GM18868 (cell line): ENCODE data around the gene GNG7.
"Not testable (repeated sequence)": the region's sequence is repeated elsewhere in the genome, so short reads cannot be mapped to it uniquely, and the experiment has no call there.

Source experiments
- ATAC-seq: cut with Tn5 transposase; IDR thresholded peaks from one replicate; pipeline ENCODE4 v1.9.1; 2021; ENCODE audit warnings: mild to moderate bottlenecking, moderate library complexity; ENCODE audit not compliant: unreplicated experiment

GNG7 gene

DNA sequence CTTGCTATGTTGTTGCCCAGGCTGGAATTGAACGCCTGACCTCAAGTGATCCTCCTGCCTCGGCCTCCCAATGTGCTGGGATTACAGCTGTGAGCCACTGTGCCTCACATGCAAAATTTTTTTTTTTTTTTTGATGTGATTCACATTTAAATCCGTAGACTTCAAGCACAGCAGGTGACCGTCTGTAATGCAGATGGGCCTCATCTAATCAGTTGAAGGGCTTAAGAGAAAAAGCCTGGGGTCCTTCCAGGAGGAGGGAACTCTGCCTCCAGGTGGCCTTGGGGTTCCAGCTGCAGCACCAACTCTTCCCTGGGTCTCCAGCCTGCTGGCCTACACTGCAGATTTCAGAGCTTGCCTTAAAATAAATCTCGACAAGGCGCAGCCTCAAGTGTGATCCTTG is 183.0 kb downstream of the GNG7 start:
- no peak for ATAC-seq

DNA sequence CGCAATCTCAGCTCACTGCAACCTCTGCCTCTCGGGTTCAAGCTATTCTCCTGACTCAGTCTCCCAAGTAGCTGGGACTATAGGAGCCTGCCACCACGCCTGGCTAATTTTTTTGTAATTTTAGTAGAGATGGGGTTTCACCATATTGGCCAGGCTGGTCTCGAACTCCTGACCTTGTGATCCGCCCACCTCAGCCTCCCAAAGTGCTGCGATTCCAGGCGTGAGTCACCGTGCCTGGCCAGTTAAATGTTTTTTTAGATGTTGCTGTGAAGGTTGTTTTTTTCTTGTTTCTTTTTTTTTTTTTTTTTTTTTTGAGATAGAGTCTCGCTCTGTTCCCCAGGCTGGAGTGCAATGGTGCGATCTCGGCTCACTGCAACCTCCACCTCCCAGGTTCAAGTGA is 183.6 kb downstream of the GNG7 start:
- ATAC-seq, result not testable (repeated sequence)

DNA sequence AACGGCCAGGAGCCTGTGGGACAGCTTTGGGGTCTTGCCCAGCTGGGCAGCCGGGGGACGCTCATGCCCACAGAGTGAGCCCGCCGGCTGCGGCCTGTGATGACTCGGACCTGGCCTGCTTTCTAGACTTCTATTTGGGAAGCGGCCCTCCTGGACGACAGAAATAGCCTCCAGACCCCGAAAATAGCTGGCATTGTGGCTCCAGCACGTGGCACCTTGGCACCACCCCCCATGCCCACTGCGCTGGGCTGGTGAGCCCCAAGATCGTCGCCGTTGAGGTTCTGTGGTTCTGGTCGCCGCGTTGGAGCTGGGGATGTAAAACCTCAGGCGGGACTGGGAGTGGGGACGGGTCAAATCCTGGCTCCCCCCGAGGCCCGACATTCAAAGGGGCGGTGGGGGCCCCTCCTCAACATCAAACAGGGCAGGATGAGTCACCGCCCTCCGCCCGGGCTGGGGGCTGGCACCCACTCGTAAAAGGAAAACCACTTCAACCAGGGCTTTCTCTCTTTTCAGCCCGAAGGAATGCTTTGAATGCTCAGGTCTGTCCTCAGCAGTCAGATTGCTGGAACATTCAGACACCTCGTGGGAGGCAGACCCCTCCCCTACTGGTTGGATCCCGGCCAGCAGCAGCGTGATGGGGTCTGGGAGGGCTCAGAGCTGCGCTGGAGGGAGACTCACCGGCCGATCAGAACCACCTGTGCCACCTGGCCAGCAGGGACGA is 184.5 kb downstream of the GNG7 start:
- ATAC-seq, result no peak

DNA sequence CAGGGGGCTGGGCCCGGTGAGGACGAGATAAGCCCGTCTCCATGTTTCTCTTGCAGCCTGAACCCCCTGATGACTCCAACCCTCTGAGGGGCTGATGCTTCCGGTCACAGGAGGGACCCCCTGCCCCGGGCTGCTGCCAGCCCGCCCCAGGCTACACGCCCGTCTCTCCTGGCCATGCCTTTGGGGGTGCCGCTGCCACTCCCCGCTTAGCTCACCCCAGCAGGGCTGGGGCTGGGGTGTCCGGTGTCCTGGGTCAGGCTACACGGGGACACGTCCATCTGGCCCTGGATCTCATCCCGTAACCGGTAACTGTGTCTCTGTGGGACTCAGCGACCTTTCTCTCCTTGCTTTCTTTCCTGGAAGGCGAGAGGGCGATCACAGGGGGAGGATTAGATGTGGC is 185.8 kb downstream of the GNG7 start:
- ATAC-seq, result no peak

DNA sequence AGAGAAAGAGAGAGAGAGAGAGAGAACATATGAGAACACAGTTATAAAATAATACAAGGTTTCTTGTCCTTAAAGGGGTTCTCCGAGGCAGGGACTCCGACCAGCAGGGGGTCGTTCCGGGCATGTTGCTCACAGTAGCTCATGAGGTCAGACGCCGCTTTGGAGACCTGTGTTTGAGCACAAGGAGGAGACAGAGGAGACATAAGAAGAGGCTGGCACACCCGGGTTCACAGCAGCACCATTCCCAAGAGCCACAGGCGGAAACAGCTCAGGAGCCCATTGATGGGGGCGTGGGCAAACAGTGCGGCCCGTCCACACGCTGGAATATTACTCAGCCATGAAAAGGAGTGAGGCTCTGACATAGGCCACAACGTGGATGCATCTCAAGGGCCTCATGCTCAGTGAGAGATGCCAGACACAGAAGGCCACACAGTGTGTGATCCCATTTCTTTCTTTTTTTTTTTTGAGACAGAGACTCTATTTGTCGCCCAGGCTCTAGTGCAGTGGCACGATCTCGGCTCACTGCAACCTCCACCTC is 187.4 kb downstream of the GNG7 start:
- no peak for ATAC-seq

DNA sequence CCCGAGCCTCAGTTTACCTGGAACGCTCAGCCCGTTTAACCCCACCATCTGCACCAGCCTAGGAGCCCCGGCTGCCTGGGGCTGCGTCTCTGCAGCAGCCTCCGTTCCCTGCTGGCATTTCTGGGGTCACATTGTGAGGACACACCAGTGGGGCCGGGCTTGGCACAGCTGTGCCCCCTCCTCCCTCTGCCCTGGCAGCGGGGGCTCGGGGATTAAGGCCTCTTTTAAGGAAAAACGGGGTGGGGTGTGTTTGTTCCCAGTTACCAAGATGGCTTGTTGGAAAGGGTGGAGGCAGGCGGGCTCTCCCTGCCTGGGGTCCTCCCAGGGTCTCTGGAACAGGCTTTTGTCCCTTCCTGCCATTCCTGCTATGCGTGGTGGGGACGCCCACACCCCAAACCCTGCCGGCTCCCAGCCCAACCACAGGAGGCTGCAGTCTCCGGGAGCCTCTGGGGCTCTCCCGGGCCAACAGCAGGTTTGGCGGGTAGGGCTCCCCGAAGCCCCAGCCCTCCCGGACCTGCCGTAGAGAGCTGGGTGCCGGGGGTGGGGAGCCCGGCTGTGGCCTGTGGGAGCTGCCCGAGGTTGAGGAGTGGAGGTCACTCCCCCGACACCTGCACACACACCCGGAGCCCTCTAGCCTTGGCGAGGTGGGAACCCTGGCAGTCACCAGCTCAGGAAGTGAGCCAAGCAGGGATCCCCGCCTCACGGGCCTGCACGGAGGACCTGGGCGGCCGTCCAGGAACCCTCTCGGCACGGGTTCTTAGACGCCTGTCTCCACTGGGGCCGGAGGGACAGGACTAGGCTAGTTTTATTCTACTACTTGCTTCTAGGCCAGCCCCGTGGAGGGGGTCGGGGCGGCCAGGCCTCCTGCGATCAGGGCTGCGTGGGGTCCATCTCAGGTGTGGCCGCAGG is 189.7 kb downstream of the GNG7 start:
- ATAC-seq, result no peak

DNA sequence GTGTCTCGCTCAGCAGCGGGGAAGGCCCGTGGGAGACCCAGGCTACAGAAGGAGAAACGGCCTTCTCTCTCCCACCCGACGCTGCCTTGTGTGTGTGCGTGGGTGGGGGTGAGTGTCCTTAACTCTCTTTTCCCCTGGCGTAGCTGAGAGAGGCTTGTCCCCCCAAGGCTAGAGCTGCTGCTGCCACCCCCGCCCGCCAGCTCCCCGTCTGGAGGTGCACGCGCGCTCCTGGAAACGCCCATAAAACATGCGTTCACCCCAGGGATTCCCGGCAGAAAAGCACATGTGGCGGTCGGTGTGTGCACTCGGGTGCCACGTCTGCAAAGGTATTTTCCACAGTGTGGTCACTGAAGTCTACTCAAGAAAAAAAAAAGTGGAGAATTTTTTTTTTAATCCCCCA is 190.5 kb downstream of the GNG7 start:
- no peak for ATAC-seq

DNA sequence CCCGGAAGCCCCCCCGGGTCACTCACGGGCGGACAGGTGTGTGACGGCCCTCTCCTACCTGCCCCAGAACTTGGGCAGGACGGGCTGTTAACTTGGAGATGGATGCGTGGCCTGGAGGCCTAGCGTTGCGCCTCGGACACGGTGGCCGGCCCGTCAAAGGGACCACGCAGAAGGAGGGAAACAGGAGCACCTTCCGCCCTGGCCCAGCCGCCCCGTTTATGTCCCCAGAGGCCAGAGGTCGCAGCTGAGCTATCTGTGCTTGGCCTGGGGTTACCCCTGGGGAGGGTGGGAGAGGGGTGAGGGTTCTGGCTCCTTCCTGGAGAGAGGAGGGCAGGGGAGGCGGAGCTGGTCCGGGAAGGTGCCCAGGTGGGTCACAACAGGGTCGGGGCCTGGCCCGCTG is 190.9 kb downstream of the GNG7 start:
- no peak for ATAC-seq

DNA sequence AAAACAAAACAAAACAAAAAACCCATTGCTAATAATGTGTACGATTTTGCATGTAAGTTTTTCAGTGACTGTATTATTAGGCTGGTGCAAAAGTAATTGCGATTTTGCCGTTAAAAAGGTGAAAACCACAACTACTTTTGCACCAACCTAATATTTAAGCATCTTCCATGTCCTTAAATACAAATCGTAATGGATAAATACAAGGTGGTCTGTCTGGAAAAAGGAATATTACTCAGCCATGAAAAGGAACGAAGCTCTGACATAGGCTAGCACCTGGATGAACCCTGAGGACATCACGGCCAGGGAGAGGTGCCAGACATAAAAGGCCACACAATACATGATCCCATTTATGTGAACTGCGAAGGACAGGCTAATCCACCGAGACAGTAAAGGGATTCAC is 193.4 kb downstream of the GNG7 start:
- ATAC-seq, result no peak

DNA sequence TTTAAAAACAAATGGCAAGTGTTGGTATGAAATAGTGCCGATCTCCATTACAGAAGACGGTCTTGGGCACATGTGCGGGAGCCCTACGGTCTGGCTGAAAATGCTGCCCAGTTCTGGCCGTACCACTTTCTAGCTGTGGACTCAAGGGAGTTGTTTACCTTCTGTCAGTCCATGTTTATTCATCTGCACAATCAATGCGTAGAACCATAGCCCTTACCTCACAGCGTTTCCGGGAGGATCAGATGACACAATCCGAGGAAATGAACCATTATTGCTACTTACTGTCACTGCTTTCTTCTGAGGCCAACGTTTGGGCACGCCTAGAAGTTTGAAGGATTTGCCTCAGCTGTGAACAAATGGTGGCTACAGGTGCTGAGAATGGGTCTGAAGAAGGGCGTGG is 195.4 kb downstream of the GNG7 start:
- ATAC-seq, result no peak

DNA sequence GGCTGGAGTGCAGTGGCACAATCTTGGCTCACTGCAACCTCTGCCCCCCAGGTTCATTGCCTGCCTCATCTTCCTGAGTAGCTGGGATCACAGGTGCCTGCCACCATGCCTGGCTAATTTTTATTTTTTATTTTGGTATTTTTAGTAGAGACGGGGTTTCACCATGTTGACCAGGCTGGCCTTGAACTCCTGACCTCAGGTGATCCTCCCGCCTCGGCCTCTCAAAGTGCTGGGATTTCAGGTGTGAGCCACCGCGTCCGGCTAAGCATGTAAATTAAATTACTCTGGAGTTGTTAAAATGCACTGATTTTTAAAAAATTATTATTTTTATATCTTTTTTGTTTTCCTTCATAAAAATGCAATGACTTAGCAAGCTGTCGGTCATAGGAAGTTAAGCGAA is 195.8 kb downstream of the GNG7 start:
- ATAC-seq, result not testable (repeated sequence)

DNA sequence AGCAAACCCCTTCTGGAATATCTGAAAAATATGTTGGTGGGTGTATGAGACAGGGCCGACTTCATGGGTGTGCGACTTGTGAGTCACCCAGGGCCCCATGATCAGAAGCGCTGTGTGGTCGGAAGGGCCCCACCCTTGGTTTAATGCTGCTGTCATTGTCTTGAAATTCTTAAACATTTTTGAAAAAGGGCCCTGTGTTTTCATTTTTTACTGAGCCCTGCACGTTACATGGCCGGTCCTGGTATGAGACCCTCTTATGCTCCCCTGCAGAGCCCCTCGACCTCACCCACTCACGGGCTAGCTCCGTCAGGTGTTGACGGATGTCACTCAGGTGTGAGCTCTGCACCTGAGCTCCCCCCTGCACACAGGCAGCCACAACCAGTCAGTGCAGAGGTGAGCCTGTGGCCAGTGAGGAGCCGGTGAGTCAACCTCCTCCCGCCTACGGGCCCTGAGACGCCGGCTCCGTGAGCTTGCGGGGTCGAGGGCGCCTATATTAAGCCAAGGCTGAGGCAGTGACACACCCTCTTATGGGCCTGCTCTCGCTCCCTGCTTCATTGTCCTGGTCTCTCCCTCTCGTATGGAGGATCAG is 198.9 kb downstream of the GNG7 start:
- no peak for ATAC-seq

DNA sequence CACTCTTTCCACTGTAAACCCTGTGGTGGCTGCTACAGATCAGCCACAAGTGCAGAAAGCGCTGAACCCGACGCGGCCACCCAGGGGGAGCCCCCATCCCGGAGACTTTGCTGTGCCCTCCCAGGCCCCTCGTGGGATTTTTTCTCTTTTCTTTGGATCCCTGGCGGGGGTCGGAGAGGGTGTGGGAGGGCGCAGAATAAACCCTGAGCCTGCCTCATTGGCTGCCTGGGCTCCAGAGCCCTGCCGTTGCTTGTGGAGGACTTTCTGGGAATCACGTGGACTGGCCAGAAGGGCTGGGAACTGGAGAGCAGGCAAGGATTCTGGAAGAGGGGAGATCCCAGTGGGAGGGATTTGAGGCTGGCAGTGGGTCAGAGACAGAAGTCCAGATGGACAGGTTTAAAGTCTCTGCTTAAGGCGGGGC is 201.6 kb downstream of the GNG7 start:
- no peak for ATAC-seq

DNA sequence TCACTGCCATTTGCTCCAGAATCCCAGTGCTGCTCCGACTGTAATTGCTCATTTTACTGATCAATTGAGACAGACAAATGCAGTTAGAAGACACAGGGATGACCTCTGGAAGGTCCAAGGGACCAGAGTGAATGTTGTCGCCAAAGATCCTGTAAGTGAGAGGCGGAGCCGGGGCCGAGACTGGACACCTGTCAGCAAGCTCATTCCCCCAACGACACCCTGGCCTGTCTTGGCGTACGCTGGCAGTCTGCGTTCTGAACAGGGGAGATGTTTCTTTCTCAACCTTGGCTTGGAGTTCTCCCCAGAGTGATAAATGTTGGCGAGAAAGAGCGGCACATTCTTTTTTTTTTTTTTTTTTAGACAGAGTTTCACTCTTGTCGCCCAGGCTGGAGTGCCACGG is 202.3 kb downstream of the GNG7 start:
- no peak for ATAC-seq

DNA sequence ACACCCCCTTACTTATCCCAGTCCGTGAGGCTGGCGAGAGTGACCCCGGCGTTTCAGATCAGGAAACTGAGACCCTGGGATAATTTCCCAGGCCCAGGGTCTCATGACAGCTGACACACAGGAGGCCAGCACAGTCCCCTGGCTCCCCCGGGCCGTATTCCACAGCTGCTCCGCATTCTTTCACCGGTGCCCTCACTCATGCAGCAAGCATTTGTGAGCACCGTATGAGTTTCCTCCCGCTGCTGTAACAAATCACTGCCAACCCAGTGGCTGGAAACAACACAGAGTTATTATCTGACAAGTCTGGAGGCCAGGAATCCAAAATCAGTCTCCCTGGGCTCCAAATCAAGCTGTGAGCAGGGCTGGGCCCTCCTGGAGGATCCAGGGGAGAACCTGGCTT is 205.3 kb downstream of the GNG7 start:
- no peak for ATAC-seq

DNA sequence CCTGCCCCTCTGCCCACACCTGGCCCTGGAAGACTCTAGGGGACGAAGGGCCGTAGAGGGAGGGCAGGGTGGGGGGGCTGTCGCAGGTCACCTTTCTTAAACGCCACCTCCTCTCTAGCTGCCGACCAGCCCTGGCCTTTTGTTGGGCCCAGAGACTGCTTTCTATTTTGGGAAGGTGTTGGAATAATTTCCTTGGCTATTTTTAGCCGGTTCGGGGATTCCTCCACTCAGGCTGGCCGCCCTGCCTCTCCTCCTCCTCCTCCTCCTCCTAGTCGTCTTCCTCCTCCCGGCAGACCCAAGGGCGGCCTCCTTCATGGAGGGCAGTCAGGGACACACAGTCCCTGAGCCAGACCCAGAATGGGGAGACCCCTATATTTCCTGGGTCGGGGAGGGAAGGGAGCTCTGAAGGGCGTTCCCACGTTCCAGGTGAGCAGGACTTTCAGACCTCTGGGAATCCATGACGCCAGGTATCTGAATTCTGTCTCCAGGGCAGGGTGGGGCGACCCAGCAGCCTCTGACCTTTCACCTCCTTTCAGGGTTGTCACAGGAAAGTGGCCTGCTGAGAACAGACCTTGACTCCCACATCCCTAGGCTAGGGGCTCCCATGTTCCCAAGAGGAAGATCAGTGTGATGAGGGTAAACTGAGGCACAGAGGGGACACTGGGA is 206.7 kb downstream of the GNG7 start:
- no peak for ATAC-seq

DNA sequence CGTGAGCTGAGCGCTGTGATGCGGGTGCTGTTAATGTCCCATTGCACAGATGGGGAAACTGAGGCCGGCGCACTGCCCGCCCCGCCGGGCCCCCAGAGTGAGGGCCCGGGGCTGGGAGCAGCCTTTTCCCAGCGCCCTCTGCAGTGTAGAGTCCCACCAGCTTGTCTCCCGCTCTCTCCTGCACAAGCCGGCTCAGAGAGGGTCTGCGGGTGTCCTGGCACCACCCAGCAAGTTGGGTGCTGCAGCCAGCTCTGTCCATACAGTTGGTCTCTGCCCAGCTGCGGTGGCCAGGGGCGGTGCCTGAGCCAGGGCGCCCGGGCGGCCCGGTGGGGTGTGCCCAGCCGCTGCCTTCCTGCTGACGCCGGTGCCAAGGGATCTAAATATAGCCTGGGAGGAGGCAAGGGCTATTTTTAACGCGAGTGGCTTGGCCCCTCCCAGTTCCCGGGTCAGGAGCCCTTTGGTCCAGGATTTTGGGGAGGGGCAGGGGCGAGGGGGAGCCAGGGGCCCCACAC is 207.3 kb downstream of the GNG7 start:
- no peak for ATAC-seq

DNA sequence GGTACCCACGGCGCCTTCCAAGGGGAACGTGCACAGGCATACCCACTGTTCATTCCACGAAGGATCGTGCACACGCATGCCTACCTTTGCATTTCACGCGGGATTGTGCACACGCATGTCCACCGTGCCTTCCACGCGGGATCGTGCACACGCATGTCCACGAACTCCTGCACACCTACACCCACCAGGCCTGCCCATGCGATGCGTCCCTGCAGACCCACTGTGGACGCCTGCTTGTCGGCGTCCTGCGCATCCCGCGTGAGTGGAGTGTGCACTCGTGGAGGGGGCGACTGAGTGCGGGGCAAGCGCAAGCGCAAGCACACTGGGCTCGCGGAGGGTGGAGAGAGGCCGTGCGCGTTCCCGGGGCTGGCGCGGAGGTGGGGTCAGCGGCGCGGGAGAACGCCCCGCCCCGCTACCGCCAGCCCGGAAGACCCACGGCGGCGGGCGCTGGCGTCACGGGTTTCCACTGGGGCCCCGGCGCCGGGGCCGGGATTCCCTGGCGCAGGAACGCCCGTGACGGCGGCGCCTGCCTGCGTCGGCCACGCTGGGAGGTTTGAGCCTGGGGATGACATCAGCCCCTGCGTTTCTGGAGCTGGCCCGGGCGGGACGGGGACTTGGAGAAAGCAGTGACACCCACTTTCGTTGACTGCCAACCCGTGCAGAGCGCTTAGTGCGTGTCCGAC is 207.9 kb downstream of the GNG7 start:
- no peak for ATAC-seq

DNA sequence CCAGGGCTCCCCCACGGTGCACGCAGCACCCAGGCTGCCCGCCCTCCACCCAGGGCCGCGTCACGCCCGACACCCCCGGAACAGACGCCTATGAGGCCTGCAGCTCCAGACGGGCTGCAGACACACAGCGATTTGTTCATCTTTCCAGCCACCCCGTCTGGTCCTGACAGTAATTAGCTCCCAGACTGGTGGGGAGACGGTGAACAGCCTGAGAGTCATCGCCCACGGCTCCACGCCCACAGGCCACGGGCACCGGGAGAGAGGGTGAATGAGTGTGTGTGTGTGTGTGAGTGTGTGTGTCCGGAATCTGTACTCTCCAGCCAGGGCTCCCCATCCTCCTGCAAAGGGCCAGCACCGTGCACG is 208.4 kb downstream of the GNG7 start:
- no peak for ATAC-seq

DNA sequence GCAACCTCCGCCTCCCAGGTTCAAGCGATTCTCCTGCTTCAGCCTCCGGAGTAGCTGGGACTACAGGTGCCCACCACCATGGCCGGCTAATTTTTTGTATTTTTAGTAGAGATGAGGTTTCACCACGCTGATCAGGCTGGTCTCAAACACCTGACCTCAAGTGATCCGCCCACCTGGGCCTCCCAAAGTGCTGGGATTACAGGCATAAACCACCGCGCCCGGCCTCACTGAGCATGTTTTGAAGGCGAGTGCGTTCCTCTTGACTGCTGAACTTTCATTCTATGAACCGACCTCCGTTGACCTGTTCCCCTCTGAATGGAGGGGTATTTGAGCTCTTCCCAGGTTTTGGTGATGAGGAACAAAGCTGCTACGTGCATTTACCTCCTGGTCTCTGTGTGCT is 209.0 kb downstream of the GNG7 start:
- not testable (repeated sequence) for ATAC-seq
